ENCODE data around the gene REV3L.

REV3L gene

GRCh38 chr6:111361648-111362047 lies 121.4 kb downstream of the REV3L start:
- Histone ChIP-seq H3K27me3 (replicated peaks; ENCODE audit: control insufficient read depth, insufficient read depth, low read length) (no peaks in the 10 kb centered on the region), H3K36me3 (ENCODE audit: control insufficient read depth, insufficient read depth, low read length) (peaks cover under 1% of the 10 kb centered on the region), H3K4me3 (replicated peaks; ENCODE audit: low read depth, low read length) (no peak overlapping the region)
- TF ChIP-seq CTCF (IDR thresholded peaks at IDR 0.05; ENCODE audit: insufficient read depth, low read length, poor library complexity, severe bottlenecking), result peak; percentile 12
- DNase-seq (ENCODE audit: extremely low read depth, insufficient read length), result no peak

DNA sequence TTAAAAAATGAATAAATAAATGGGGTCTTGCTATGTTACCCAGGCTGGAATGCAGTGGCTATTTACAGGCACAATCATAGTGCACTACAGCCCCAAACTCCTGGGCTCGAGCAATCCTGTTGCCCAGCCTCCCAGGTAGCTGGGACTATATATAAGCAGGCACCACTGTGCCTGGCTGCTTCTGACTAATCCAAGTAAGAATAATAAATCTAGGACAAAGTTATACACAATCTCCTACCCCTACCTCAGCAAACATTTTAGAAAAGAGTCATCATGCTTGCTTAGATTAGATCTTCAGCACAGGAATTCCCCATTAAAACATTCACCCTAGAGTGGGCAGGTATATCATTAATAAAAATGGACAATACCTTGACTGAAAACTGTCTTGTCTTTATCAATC lies 124.6 kb downstream of the REV3L start:
- Histone ChIP-seq H3K4me3 (replicated peaks; ENCODE audit: low read depth, low read length) (no peak overlapping the region), H3K27me3 (replicated peaks; ENCODE audit: control insufficient read depth, insufficient read depth, low read length) (no peaks in the 10 kb centered on the region), H3K36me3 (ENCODE audit: control insufficient read depth, insufficient read depth, low read length) (peaks cover 1% of the 10 kb centered on the region)
- no peak for TF ChIP-seq CTCF (IDR thresholded peaks at IDR 0.05; ENCODE audit: insufficient read depth, low read length, poor library complexity, severe bottlenecking)
- no peak for DNase-seq (ENCODE audit: extremely low read depth, insufficient read length)

GRCh38 chr6:111357705-111358104 lies 125.3 kb downstream of the REV3L start:
- DNase-seq (ENCODE audit: extremely low read depth, insufficient read length), result no peak
- peaks cover 1% of the 10 kb centered on the region for H3K36me3 ChIP-seq (ENCODE audit: control insufficient read depth, insufficient read depth, low read length)

GRCh38 chr6:111356551-111356950 lies 126.5 kb downstream of the REV3L start:
- no peak for DNase-seq (ENCODE audit: extremely low read depth, insufficient read length)
- Histone ChIP-seq H3K27me3 (replicated peaks; ENCODE audit: control insufficient read depth, insufficient read depth, low read length) (no peaks in the 10 kb centered on the region), H3K36me3 (ENCODE audit: control insufficient read depth, insufficient read depth, low read length) (peaks cover 1% of the 10 kb centered on the region), H3K4me3 (replicated peaks; ENCODE audit: low read depth, low read length) (no peak overlapping the region)
- TF ChIP-seq CTCF (IDR thresholded peaks at IDR 0.05; ENCODE audit: insufficient read depth, low read length, poor library complexity, severe bottlenecking), result no peak

More at GRCh38 chr6:111357705-111358104, 125.3 kb downstream of the REV3L start:
- no peak overlapping the region for H3K4me3 ChIP-seq (replicated peaks; ENCODE audit: low read depth, low read length)
- H3K27me3 ChIP-seq (replicated peaks; ENCODE audit: control insufficient read depth, insufficient read depth, low read length), result no peaks in the 10 kb centered on the region
- TF ChIP-seq CTCF (IDR thresholded peaks at IDR 0.05; ENCODE audit: insufficient read depth, low read length, poor library complexity, severe bottlenecking), result no peak

GRCh38 chr6:111354758-111355555 lies 128.1 kb downstream of the REV3L start:
- Histone ChIP-seq H3K36me3 (ENCODE audit: control insufficient read depth, insufficient read depth, low read length) (peaks cover 3% of the 10 kb centered on the region), H3K27me3 (replicated peaks; ENCODE audit: control insufficient read depth, insufficient read depth, low read length) (no peaks in the 10 kb centered on the region), H3K4me3 (replicated peaks; ENCODE audit: low read depth, low read length) (no peak overlapping the region)
- no peak for DNase-seq (ENCODE audit: extremely low read depth, insufficient read length)
- TF ChIP-seq CTCF (IDR thresholded peaks at IDR 0.05; ENCODE audit: insufficient read depth, low read length, poor library complexity, severe bottlenecking), result no peak
